ENCODE data around the gene GLE1. TPM values are rescaled to one million over a fixed set of nuclear protein-coding genes. Genes with fewer than 3 reads are reported as not detected.

Gene GLE1
- total RNA-seq, 4 donors from 2014 or later, result 3.3 to 25.5 (median 16.4) TPM

GRCh38 chr9:128485414-128485855 is 19.1 kb upstream of the GLE1 start:
- H3K36me3 ChIP-seq, result no peaks in the 10 kb centered on the region
- intact Hi-C loops (cut with DNase I; ENCODE audit: low total_unique reads), result no loop called here

GRCh38 chr9:128486201-128486600 is 18.3 kb upstream of the GLE1 start:
- Histone ChIP-seq H3K4me1 (no peaks in the 10 kb centered on the region), H3K4me3 (no peak overlapping the region), H3K9me3 (no peaks in the 10 kb centered on the region), H3K36me3 (no peaks in the 10 kb centered on the region), H3K27ac (no peak overlapping the region), H3K27me3 (no peaks in the 10 kb centered on the region)
- intact Hi-C loops (cut with DNase I; ENCODE audit: low total_unique reads), result no loop called here
- TF ChIP-seq, protein P1, sequence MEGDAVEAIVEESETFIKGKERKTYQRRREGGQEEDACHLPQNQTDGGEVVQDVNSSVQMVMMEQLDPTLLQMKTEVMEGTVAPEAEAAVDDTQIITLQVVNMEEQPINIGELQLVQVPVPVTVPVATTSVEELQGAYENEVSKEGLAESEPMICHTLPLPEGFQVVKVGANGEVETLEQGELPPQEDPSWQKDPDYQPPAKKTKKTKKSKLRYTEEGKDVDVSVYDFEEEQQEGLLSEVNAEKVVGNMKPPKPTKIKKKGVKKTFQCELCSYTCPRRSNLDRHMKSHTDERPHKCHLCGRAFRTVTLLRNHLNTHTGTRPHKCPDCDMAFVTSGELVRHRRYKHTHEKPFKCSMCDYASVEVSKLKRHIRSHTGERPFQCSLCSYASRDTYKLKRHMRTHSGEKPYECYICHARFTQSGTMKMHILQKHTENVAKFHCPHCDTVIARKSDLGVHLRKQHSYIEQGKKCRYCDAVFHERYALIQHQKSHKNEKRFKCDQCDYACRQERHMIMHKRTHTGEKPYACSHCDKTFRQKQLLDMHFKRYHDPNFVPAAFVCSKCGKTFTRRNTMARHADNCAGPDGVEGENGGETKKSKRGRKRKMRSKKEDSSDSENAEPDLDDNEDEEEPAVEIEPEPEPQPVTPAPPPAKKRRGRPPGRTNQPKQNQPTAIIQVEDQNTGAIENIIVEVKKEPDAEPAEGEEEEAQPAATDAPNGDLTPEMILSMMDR (IDR thresholded peaks at IDR 0.05), result no peak
- no peak for TF ChIP-seq POLR2A (IDR thresholded peaks at IDR 0.05)
- DNase-seq, result no peak

More at GRCh38 chr9:128485414-128485855, 19.1 kb upstream of the GLE1 start:
- no peak overlapping the region for H3K4me3 ChIP-seq
- H3K27me3 ChIP-seq, result no peaks in the 10 kb centered on the region
- H3K4me1 ChIP-seq, result no peaks in the 10 kb centered on the region
- TF ChIP-seq, protein P1 (IDR thresholded peaks at IDR 0.05), result no peak
- no peak for TF ChIP-seq POLR2A (IDR thresholded peaks at IDR 0.05)
- H3K9me3 ChIP-seq, result no peaks in the 10 kb centered on the region
- H3K27ac ChIP-seq, result no peak overlapping the region
- no peak for DNase-seq

GRCh38 chr9:128493424-128493823 is 11.1 kb upstream of the GLE1 start:
- H3K27ac ChIP-seq, result no peak overlapping the region
- TF ChIP-seq POLR2A (IDR thresholded peaks at IDR 0.05), result no peak
- TF ChIP-seq, protein P1 (IDR thresholded peaks at IDR 0.05), result no peak
- H3K36me3 ChIP-seq, result no peaks in the 10 kb centered on the region

DNA sequence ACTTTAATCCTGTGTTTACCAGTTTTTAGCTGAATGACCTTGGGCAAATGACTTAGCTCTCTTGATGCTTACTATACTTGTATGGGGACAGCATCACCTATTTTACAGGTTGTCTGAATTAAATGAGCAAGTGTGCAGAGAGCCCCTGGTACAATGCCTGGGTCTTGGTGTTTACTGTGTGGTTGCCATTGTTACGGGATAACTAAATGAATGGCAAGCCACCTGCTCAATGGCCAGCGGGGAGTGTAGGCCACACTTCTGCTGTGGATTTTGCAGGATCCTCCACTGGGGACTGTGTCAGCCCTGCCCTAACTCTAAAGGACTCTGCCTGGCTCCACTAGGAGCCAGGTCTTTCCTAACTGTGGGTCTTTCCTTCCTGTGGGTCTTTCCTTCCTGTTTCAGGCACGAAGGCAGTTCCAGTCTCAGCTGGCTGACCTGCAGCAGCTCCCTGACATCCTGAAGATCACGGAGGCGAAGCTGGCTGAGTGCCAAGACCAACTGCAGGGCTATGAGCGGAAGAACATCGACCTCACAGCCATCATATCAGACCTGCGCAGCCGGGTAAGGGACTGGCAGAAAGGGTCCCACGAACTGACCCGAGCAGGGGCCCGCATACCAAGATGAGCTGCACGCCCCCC is 10.3 kb upstream of the GLE1 start:
- intact Hi-C loops (cut with DNase I; ENCODE audit: low total_unique reads), result no loop called here
- no peak overlapping the region for H3K27ac ChIP-seq

More at GRCh38 chr9:128493424-128493823, 11.1 kb upstream of the GLE1 start:
- intact Hi-C loops (cut with DNase I; ENCODE audit: low total_unique reads), result no loop called here
- Histone ChIP-seq H3K27me3 (no peaks in the 10 kb centered on the region), H3K9me3 (no peaks in the 10 kb centered on the region), H3K4me3 (no peak overlapping the region), H3K4me1 (no peaks in the 10 kb centered on the region)
- no peak for DNase-seq

GRCh38 chr9:128494746-128495129 is 9.8 kb upstream of the GLE1 start:
- Histone ChIP-seq H3K4me3 (no peak overlapping the region), H3K4me1 (no peaks in the 10 kb centered on the region), H3K36me3 (no peaks in the 10 kb centered on the region), H3K27ac (no peak overlapping the region), H3K9me3 (no peaks in the 10 kb centered on the region), H3K27me3 (no peaks in the 10 kb centered on the region)
- TF ChIP-seq POLR2A (IDR thresholded peaks at IDR 0.05), result no peak
- TF ChIP-seq, protein P1 (IDR thresholded peaks at IDR 0.05), result no peak
- intact Hi-C loops (cut with DNase I; ENCODE audit: low total_unique reads), result no loop called here
- no peak for DNase-seq

More for the DNA sequence above, 10.3 kb upstream of the GLE1 start:
- TF ChIP-seq, protein P1 (IDR thresholded peaks at IDR 0.05), result no peak
- TF ChIP-seq POLR2A (IDR thresholded peaks at IDR 0.05), result no peak
- Histone ChIP-seq H3K36me3 (no peaks in the 10 kb centered on the region), H3K9me3 (no peaks in the 10 kb centered on the region), H3K4me1 (no peaks in the 10 kb centered on the region), H3K4me3 (no peak overlapping the region), H3K27me3 (no peaks in the 10 kb centered on the region)
- peak; percentile 38 to 67 for DNase-seq
